GM21515 (cell line): ENCODE results near the gene SWAP70.

Experiments used
- ATAC-seq: cut with Tn5 transposase; IDR thresholded peaks from one replicate; pipeline ENCODE4 v1.9.1; 2021; ENCODE audit not compliant: unreplicated experiment

The SWAP70 gene

GRCh38 chr11:9651481-9651880 is 12.4 kb upstream of the SWAP70 start:
- ATAC-seq = no peak

- no peak for ATAC-seq
Observed at GRCh38 chr11:9651899-9652748, 11.8 kb upstream of the SWAP70 start.

GRCh38 chr11:9653871-9654270 is 10.0 kb upstream of the SWAP70 start:
- ATAC-seq = no peak

DNA sequence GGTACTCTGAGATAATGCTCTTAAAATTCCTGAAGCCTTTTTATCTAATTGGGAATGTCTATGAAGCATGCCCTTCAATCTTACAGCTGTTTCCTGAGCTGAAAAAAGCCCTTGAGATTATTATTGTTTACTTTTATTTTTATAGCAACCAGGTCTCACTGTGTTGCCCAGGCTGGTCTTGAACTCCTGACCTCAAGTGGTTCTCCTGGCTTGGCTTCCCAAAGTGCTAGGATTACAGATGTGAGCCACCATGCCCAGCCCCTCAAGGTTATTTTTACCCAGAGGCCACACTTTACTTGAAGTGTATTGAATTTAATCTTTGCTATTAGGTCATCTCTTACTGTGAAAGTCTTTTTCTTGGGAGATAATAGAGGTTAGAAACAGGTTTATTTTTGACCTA is 7.0 kb upstream of the SWAP70 start:
- no peak for ATAC-seq

GRCh38 chr11:9657531-9657930 is 6.3 kb upstream of the SWAP70 start:
- ATAC-seq = no peak

GRCh38 chr11:9660886-9661285 is 3.0 kb upstream of the SWAP70 start:
- ATAC-seq = no peak

GRCh38 chr11:9662273-9662672 is 1.6 kb upstream of the SWAP70 start:
- no peak for ATAC-seq

DNA sequence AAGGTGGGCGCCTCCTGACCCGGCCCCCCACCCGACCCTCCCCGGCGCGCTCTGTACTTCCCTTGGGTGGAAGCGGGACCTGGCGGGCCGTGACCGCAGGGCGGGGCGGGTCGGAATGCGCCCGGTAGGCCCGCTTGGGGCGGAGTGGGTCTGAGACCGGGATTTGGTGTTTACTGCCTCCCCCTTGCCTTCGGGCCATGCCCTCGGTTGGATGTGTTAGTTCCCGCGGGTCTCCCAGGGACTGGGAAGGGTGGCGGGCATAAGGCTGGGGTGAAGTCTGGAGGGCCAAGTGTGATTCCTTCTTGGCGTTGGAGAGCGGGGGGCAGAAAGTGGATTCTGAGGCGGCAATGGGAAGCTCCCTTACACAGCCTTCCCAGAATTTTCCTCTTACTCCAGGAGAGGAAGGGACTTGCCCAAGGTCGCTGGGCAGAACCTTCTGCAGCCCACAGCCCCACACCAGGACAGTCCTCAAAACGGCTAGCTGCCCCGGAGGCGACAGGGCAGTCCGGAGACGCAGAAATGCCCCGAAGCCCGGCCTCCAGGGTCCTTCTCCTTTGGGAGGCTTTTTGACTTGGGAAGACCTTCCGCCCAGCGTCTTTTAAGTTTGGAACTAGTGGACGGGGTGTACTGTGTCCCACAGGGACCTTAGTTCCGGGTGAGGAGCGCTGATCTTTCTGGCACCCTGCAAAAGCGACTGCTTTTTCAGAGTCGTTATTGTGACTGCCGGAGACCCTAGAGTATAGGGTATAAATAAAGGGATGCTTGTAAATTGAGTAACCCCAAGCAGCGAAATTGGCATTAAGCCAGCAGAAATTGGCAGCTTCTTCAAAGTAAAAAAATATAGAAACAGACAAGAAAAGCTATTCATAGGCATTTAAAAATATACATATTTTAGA is 647 bp downstream of the SWAP70 start:
- ATAC-seq = peak; percentile 32

DNA sequence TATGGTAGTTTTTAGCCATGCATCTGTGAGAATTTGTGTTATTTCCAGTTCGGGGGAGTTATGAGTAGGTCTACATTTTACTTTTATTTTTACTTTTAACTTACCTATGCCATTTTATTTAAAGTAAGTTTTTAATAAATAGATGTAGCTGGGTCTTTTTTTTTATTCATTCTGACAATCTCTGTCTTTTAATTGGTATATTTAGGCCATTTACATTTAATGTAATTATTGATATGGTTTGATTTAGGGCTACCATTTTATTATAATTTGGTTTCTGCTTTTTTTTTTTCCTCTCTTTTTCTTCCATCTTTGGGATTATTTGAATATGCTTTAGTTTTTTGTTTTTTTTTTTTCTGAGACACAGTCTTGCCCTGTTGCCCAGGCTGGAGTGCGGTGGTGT is 1.9 kb downstream of the SWAP70 start:
- ATAC-seq = no peak

DNA sequence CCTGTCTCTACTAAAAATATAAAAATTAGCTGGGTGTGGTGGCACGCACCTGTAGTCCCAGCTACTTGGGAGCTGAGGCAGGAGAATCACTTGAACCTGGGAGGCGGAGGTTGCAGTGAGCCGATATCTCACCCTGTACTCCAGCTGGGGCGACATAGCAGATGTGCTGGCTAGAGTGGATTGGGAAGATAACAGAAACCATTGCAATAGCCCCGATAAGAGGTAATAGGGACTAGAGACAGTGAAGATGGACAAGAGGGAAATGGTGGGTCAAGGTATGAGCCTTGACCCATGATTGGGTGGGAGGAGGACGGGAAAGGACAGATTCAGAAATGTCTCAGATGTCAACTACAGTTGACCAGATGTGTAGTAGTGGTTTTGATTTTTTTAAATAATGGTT is 6.1 kb downstream of the SWAP70 start:
- ATAC-seq = no peak

GRCh38 chr11:9672288-9672916 is 8.5 kb downstream of the SWAP70 start:
- no peak for ATAC-seq

DNA sequence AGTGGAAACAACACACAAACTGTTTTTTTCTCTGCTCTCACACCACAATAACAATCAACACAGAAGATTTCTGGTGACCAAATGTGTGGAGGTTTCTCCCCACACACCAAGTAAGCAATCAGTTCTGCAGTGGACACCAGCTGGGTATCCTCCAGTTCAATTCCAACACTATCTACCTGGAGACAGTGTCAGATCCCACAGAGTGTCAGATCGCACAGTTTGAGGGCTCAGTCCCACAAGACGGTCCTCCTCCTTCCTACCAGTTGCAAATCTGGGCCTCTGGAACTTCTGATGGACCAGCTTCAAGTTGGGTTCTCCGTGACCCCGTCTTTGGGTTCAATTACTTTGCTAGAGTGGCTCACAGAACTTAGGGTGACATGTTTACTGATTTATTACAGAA is 9.0 kb downstream of the SWAP70 start:
- ATAC-seq = no peak

- no peak for ATAC-seq
Observed at GRCh38 chr11:9675691-9676090, 11.8 kb downstream of the SWAP70 start.

- no peak for ATAC-seq
Observed at GRCh38 chr11:9677951-9678350, 14.1 kb downstream of the SWAP70 start.

GRCh38 chr11:9678576-9678975 is 14.7 kb downstream of the SWAP70 start:
- no peak for ATAC-seq

DNA sequence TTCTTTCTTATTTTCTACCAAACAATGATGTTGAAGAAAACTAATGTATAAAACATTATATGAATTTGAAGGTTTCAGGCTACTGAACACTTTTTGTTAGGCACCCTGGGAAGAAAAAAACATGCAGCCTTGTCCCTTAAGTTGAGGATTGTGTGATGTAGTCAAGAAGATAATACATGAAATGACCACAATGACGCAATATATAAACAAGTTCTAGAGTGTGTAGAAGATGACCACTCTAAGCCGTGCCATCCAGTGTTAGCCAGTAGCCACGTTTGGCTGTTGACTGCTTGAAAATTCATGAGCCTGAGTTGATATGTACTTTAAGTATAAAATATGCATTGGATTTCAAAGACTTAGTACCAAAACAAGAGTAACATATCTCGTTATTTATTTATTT is 16.2 kb downstream of the SWAP70 start:
- no peak for ATAC-seq

DNA sequence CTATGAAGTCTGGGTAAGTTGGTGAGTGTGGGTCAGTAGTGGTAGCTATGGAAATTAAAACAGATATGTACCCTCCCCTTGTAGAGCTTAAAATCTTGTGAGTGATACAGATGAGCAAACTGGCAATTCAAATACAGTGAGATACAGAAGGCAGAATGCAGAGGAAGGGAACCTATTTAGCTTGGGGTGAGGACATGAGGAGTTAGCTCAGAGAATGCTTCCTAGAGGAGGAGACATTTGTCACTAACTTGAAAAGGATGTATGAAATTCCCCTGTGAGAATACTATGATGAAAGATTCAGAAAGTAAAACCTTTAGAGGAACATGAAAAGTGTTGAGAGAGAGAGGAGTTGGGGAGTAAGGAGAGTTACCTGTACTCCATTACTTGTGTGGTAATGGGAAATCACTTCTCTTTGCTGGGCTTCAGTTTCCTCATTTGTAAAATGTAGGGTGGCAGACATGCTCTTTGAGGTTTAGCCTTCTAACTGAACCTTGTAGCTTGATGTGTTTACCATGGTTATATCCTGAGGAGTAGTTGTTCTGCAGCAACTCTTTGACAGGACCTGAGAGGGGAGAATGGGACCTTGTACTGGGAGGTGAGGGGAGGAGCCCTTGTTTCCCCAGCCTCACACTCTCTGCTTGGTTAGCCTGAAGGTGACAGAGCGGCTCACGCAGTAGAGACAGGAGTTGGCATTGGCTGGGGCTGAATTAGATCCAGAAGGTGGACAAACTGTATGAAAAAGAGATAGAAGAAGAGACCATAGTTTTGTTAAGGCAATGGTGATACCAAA is 17.9 kb downstream of the SWAP70 start:
- ATAC-seq = peak; percentile 47

DNA sequence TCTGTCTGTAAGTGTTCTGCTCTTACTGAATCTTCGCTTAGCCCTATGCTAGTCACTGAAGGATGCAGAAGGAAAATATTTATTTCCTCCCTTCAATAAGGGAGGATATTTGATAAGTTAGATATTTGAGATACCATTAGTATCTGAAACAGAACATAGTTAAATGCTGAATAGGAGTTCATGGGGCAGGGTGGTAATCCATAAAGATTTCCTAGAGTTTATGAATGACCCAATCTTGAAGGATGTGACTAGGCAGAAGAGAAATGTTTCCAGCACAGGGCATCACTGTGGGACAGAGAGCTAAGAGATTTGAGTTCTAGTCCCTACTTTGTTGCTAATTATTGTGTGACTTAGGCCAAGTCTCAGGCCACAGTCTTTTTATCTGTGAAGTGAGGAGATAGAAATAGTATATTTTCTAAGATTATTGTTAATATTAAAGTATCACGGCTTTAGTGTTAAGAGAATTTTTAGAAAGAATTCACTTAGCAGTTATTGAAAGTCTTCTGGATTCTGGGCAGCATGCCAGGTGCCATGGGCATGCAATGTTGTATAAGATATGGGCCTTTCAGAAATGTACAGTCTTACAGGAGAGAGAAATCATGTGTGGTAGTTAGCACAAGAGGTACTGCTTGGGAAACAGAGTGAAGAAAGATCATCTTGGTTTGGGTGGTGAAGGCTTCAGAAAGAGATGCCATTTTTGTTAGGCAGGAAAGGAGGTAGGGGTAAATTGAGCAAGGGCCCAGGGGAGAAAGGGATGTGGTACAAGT is 24.0 kb downstream of the SWAP70 start:
- no peak for ATAC-seq

DNA sequence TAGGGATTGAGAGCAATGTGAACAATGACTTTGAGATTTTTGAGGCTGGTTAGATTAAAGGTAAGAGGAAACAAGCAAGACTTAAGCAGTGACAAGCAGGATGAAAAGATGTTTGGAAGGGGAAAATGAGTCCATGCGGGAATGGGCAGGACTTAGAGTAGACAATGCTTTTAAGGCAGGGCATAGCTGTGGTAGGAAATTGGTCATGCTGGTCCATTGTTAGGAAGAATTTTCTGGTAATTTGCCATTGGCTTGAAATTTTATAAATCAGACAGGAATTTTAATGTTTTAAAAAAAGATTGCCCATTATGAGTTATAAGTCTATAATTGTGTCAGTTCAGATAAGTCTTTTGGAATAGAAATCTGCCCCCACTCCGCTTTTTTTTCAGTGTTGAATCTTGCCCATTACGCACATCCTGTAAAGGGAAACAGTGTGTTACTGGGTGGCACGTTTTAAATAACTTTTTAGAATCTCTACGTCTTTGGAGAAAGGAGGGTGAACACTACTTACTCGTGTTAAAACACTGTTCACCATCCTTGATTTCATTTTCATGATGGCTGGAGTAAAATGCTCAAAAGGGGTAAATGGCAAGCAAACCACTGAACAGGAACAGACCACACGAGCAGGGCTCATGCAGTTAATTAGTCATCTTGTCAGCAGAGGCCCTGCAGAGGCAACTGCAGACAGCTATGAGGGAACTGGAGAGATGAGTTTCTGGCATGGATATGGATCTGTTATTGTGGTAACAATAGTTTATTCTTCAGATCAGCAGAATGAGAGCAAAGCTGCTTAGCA is 25.0 kb downstream of the SWAP70 start:
- peak; percentile 58 for ATAC-seq
